ENCODE measurements around the gene STX3.
"Not testable (repeated sequence)": the region's sequence is repeated elsewhere in the genome, so short reads cannot be mapped to it uniquely, and the experiment has no call there.

Gene STX3

GRCh38 chr11:59759900-59760299, 4.7 kb downstream of the STX3 start:
- no peak for DNase-seq

DNA sequence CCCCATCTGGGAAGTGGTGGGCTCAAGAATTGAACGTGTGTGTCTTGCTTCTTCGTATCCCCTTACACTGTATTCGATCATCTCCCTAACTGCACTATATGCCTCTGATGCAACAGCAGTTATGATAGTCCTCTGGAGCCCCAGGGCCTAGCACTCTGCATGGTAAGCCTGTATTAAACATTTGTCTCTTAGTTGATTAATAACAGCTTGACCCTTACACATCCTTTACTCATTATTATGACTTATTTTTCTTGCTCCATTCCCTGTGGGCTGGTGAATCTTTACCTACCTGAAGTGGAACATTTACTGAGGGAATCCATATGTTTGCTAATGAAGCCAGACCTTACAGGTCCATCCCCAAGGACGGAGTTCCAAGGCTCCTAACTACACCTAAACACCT, 5.6 kb downstream of the STX3 start:
- no peak for DNase-seq

GRCh38 chr11:59761993-59762392, 6.8 kb downstream of the STX3 start:
- DNase-seq: no peak

DNA sequence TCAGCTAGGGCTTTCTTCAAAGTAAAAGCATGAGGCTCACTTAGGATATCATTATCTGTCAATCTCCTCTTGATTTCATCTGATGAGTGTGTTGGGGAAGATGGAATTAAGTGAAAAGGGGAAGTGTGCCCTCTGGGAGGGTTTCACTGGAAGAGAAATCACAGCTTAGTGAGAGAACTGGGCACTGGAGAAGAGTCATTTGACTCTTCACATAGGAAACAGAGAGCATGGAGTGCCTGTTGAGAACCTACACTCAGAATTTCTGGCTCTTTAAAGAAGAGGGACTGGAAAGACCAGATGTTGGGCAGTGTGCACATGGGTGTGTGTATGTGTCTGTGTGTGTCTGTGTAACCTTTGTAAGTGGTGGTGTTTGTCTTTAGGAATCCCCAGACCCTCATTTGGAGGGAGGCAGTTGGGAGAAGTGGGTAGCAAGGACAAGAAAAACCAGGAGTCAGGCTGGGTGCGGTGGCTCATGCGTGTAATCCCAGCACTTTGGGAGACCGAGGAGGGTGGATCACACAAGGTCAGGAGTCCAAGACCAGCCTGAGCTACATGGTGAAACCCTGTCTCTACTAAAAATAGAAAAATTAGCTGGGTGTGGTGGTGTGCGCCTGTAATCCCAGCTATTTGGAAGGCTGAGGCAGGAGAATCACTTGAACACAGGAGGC, 10.0 kb downstream of the STX3 start:
- DNase-seq: no peak

GRCh38 chr11:59766542-59767224, 11.5 kb downstream of the STX3 start:
- DNase-seq: no peak

- no peak for DNase-seq
Observed at GRCh38 chr11:59767225-59767611, 12.0 kb downstream of the STX3 start.

DNA sequence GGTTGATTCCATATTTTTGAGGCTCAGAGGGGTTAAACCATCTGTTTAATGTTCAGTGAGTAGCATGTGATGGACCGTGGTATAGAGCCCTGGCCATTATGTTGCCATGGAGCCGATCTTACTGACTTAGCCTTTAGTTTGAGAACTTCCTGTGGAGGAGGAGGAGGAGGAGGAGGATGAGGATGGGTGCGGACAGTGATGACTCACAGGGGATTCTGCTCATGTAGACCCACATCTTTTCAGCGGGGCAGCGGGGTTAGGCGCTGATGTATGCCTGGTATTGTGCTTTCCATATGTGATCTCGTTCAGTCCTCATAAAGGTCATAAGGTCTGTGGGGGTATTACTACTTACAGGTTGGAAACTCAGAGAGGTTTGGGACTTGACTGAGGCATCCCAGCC, 13.9 kb downstream of the STX3 start:
- no peak for DNase-seq

- no peak for DNase-seq
Observed at GRCh38 chr11:59769828-59770227, 14.7 kb downstream of the STX3 start.

- DNase-seq: no peak
Observed at GRCh38 chr11:59770319-59770718, 15.1 kb downstream of the STX3 start.

GRCh38 chr11:59770869-59771268, 15.7 kb downstream of the STX3 start:
- no peak for DNase-seq

DNA sequence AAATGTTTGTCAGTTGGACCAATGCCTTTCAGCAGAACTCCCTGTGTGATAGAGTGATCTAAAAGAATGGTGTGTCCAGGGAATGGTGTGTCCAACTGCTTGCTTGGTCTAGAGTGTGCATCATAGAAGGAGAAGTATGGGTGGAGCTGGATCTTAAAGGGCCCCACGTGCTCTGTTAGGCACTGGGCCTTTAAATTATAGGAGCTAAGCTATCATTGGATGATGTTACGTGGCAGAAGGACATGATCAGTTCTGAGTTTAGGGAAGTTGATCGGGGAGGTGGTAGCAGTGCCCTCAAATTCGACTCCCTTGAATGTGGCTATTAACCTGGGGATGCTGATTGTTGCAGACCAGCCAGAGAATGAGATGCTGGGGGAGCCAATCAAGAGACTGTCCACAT, 16.4 kb downstream of the STX3 start:
- DNase-seq: no peak

DNA sequence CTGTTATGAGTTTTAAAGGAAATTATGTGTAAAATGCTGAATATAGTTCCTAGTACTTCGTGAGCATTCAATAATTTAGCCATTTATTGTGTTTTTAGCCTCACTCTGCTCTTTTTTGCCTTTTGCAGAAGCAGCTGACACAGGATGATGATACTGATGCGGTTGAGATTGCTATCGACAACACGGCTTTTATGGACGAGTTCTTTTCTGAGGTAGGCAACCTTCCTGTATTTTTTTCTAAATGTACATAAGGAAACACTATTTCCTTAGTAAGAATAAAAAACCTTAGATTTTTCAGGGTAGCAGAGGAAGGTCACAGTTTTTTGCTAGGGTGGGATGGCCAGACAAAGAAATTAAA, 17.9 kb downstream of the STX3 start:
- DNase-seq: no peak

GRCh38 chr11:59776210-59777066, 21.3 kb downstream of the STX3 start:
- no peak for DNase-seq

DNA sequence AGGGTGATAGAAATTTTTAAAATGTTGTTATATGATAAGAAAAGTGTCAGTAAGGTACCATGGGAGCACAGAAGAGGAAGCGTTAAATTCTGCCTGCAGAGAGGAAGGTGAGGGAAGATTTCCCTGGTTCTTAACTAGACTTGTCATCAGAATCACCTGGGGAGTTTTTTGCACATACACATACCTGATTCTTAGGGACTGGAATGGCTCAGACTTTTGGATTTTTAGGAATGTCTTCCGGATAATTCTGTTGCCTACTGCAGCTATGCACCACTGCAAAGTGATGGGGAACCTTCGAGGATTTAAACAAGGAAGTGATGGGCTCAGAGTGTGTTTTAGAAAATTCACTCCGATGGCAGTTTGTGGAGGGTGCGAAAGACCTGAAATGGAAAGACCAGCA, 21.9 kb downstream of the STX3 start:
- no peak for DNase-seq

DNA sequence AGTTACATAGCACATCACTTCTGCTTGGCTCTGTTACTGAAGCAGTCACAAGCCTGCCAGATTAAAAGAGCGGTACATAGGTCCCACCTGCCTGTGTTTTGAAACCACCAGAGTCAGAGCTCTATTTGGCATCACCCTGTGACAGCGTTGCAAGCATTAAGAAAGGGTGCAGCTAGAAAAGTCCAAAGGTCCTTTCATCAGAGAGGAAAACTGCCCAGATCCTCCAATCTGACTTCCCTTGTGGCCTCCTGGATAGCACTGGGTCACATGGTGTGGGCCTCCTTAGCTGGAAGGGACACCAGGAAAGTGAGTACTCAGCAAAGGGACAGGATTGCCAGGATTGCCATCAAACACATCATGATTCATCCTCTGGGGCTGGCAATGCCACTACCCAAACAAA, 22.9 kb downstream of the STX3 start:
- DNase-seq: no peak

GRCh38 chr11:59779487-59779886, 24.3 kb downstream of the STX3 start:
- DNase-seq: no peak

GRCh38 chr11:59782080-59782479, 26.9 kb downstream of the STX3 start:
- DNase-seq: no peak

DNA sequence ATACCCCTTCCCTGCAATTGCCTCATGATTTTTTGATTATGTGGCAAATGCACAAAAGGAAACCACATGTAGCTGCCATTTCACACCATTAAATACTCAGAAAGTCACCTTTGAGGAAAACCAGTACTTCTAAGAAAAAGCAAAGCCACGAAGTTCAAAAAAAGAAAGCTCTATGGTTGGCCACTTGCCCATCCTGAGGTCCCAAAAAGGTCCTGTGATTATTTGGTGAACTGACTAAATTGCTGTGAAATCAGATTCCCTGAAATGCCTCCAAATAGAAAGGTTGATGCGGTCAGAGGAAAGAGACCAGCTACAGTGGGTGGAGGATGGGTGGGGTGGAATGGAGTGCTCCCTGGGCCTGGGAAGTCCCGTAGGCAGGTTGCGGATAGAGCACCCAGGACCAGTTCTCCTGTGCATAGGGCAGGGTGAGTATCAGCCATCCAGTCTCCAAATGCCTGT, 28.5 kb downstream of the STX3 start:
- no peak for DNase-seq

- DNase-seq: not testable (repeated sequence)
Observed at GRCh38 chr11:59784441-59784840, 29.3 kb downstream of the STX3 start.

DNA sequence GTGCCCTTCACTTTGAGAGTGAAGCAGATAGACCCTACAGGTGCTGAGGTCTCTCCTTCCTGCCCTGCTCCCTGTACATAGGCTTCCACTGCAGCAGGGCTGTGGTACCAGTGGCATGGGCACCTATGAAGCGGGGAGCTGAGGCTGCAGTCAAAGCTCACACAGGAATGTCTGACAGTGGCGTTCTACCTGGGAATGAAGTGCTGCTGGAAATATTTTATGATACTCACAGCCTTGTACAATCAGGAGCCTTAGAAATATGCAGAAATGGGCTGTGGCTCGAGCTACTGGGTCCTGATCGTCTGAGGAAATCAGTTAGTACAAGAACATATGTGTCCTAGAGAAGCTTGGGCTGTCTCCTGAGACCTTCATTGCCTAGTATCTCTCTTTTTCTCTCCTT, 30.6 kb downstream of the STX3 start:
- no peak for DNase-seq

DNA sequence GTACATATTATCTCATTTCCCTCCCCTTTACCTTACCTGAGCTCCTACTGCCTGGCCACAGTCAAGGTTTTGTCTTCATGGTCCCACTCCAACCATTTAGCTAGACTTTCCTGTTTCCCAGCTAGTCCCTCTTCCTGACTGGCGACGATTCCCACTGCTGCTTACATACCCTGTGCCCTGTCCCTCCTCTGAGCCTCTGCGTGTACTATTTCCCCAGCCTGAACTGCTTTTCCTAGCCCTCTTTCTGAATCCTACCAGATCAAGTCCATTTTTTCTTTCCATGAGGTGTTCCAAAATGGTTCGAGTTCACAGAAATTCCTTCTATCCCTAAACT, 32.0 kb downstream of the STX3 start:
- DNase-seq: no peak

DNA sequence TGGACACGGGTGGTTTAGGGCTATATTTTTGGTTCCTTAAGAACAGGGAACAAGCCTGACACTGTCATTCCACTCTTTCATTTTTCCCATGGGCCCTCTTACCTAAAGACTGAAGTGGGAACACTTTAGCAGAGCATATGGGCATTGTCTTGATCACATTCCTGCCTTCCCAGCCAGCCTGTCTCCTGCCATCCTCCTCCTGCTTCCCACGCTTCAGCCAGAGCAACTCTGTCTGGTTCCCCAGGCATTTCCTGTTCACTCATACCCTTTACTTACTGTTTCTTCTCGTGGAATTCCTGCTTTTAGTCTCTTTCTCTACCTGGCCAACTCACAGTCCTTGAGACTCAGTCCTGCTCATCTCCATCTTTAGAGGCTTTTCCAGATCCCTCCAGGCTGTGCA, 32.6 kb downstream of the STX3 start:
- DNase-seq: no peak

- DNase-seq: no peak
Observed at GRCh38 chr11:59791639-59792038, 36.5 kb downstream of the STX3 start.

DNA sequence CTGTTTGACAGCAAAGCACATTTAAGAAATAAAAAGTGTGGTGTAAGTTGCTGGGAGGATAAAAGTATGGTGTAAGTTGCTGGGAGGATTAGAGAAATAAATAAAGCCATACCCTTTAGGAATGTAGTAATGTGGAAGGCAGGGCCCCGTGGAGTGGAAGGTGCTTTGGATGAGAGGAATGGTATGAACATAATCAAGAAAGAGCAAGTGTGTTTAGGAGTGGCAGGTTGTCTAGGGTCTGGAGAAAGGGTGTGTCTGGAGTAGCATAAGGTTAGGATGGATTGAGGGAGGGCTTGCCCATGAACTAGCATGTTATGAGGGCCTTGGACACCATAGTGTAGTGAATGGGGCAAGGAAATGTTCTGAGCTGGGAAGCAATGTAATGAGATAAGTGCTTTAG, 37.3 kb downstream of the STX3 start:
- no peak for DNase-seq
